Trophoblast cell (in vitro differentiated cells and primary cell): Measurements from ENCODE around the gene INKA1.
"Not testable (repeated sequence)": the region's sequence is repeated elsewhere in the genome, so short reads cannot be mapped to it uniquely, and the experiment has no call there.

ENCODE experiments used
- DNase-seq, 2 donors: peaks; one replicate each; pipeline ENCODE4 v3.0.0-alpha.2; 2016
- H2AFZ ChIP-seq: 2 replicates; pipeline ENCODE4 v1.6.1; 2013; ENCODE audit warnings: low read length, moderate library complexity, mild to moderate bottlenecking; ENCODE audit not compliant: insufficient read depth, poor library complexity
- H2AK5ac ChIP-seq: 2 replicates; pipeline ENCODE4 v1.6.1; 2013; ENCODE audit warnings: mild to moderate bottlenecking, low read length
- H2BK120ac ChIP-seq: 2 replicates; pipeline ENCODE4 v1.6.1; 2013; ENCODE audit warnings: low read length, mild to moderate bottlenecking, moderate library complexity; ENCODE audit not compliant: insufficient read depth, poor library complexity
- H2BK12ac ChIP-seq: 2 replicates; pipeline ENCODE4 v1.6.1; 2013; ENCODE audit warnings: mild to moderate bottlenecking, low read length, moderate library complexity
- H2BK5ac ChIP-seq: 2 replicates; pipeline ENCODE4 v1.6.1; 2013; ENCODE audit warnings: low read length, low read depth, moderate library complexity, mild to moderate bottlenecking; ENCODE audit not compliant: poor library complexity
- H3K14ac ChIP-seq: 2 replicates; pipeline ENCODE4 v1.6.1; 2013; ENCODE audit warnings: mild to moderate bottlenecking, low read length
- H3K18ac ChIP-seq: 2 replicates; pipeline ENCODE4 v1.6.1; 2013; ENCODE audit warnings: mild to moderate bottlenecking, low read length
- H3K23ac ChIP-seq: 2 replicates; pipeline ENCODE4 v1.6.1; 2013; ENCODE audit warnings: low read length
- H3K27ac ChIP-seq: 2 replicates; pipeline ENCODE4 v1.5.1; 2013; ENCODE audit warnings: low read depth, mild to moderate bottlenecking, inconsistent platforms, low read length, moderate library complexity
- H3K27me3 ChIP-seq: 2 replicates; pipeline ENCODE4 v1.6.1; 2013; ENCODE audit warnings: inconsistent platforms, mild to moderate bottlenecking, low read length, moderate library complexity; ENCODE audit not compliant: insufficient read depth
- H3K36me3 ChIP-seq, 2 experiments: 1 replicate in 1 of 2; 2 replicates in 1 of 2; pipeline ENCODE4 v1.6.1; 2013; ENCODE audit warnings: low read length in 2 of 2, mild to moderate bottlenecking in 2 of 2, moderate library complexity in 1 of 2; ENCODE audit not compliant: insufficient read depth in 2 of 2, control insufficient read depth in 1 of 2
- H3K4ac ChIP-seq: 2 replicates; pipeline ENCODE4 v1.6.1; 2013; ENCODE audit warnings: low read depth, mild to moderate bottlenecking, low read length, moderate library complexity
- H3K4me1 ChIP-seq, 2 experiments: 1 replicate in 1 of 2; 2 replicates in 1 of 2; pipeline ENCODE4 v1.6.1; 2013; ENCODE audit warnings: low read length in 2 of 2, mild to moderate bottlenecking in 2 of 2, moderate library complexity in 1 of 2; ENCODE audit not compliant: insufficient read depth in 2 of 2, control insufficient read depth in 1 of 2
- H3K4me2 ChIP-seq: 2 replicates; pipeline ENCODE4 v1.6.1; 2013; ENCODE audit warnings: inconsistent platforms, mild to moderate bottlenecking, low read length, moderate library complexity
- H3K4me3 ChIP-seq: 2 replicates; pipeline ENCODE4 v1.5.1; 2013; ENCODE audit warnings: mild to moderate bottlenecking, low read depth, low read length, inconsistent platforms
- H3K79me1 ChIP-seq: one replicate; pipeline ENCODE4 v1.6.1; 2013; ENCODE audit warnings: low read length
- H3K79me2 ChIP-seq: 2 replicates; pipeline ENCODE4 v1.6.1; 2013; ENCODE audit warnings: low read length, mild to moderate bottlenecking; ENCODE audit not compliant: control insufficient read depth, insufficient read depth, poor library complexity
- H3K9ac ChIP-seq: 2 replicates; pipeline ENCODE4 v1.6.1; 2013; ENCODE audit warnings: mild to moderate bottlenecking, low read length
- H3K9me3 ChIP-seq: 2 replicates; pipeline ENCODE4 v1.6.1; 2013; ENCODE audit warnings: low read depth, mild to moderate bottlenecking, control low read depth, inconsistent platforms, low read length; ENCODE audit not compliant: insufficient read depth
- H4K12ac ChIP-seq: 2 replicates; pipeline ENCODE4 v1.6.1; 2013; ENCODE audit warnings: low read depth, mild to moderate bottlenecking, low read length, moderate library complexity
- H4K8ac ChIP-seq: 2 replicates; pipeline ENCODE4 v1.6.1; 2013; ENCODE audit warnings: low read depth, mild to moderate bottlenecking, low read length, moderate library complexity
- H4K91ac ChIP-seq: one replicate; pipeline ENCODE4 v1.6.1; 2013; ENCODE audit warnings: low read depth, mild to moderate bottlenecking, low read length, moderate library complexity
- WGBS: extraction: QIAGEN DNeasy Blood & Tissue Kit; methylation state at CpG from one replicate; pipeline ENCODE4 v1.1.7; 2013; ENCODE audit warnings: missing lambda C conversion rate; ENCODE audit not compliant: insufficient read length, insufficient coverage; ENCODE audit errors: extremely low coverage; 5-methylcytosine and 5-hydroxymethylcytosine counted together

INKA1 gene

GRCh38 chr3:49781415-49782199, 21.5 kb upstream of the INKA1 start:
- Histone ChIP-seq H4K8ac (no peak overlapping the region), H3K14ac (no peak overlapping the region), H2AK5ac (no peak overlapping the region), H4K91ac (no peak overlapping the region), H2AFZ (no peak overlapping the region), H3K27me3 (no peaks in the 10 kb centered on the region), H3K18ac (no peak overlapping the region), H3K9ac (no peak overlapping the region), H2BK12ac (no peak overlapping the region), H3K79me2 (peaks cover 14% of the 10 kb centered on the region), H4K12ac (no peak overlapping the region), H3K79me1 (peaks cover 9% of the 10 kb centered on the region), H2BK120ac (no peak overlapping the region), H2BK5ac (no peak overlapping the region), H3K4ac (no peak overlapping the region), H3K36me3 (peaks cover 16 to 17% of the 10 kb centered on the region in 2 experiments), H3K4me1 (peaks cover 6 to 7% of the 10 kb centered on the region in 2 experiments), H3K4me3 (no peak overlapping the region), H3K23ac (no peak overlapping the region), H3K27ac (peak overlapping the region; percentile 41), H3K4me2 (no peak overlapping the region), H3K9me3 (no peaks in the 10 kb centered on the region)
- WGBS: no CpG with 5 or more reads among the region's 5 CpGs
- peak in 1 of 2 donors; percentile 38 for DNase-seq

- H4K8ac ChIP-seq, H3K9me3 ChIP-seq, H3K14ac ChIP-seq, H2AK5ac ChIP-seq, H3K27ac ChIP-seq, H2BK5ac ChIP-seq, DNase-seq, H2BK120ac ChIP-seq, H3K27me3 ChIP-seq, H3K4me2 ChIP-seq, H3K4me3 ChIP-seq, H4K91ac ChIP-seq, H3K9ac ChIP-seq, H2BK12ac ChIP-seq, H3K23ac ChIP-seq, H3K18ac ChIP-seq, H4K12ac ChIP-seq, H2AFZ ChIP-seq: not testable (repeated sequence)
- no CpG with 5 or more reads among the region's 9 CpGs for WGBS
- Histone ChIP-seq H3K79me2 (peaks cover 14% of the 10 kb centered on the region), H3K79me1 (peaks cover 12% of the 10 kb centered on the region), H3K4ac (peak overlapping the region; percentile 71), H3K36me3 (peaks cover 14% of the 10 kb centered on the region in 2 experiments), H3K4me1 (peaks cover 10 to 13% of the 10 kb centered on the region in 2 experiments)
These were observed 20.8 kb upstream of the INKA1 start for GRCh38 chr3:49782277-49782676.

GRCh38 chr3:49785565-49786356, 17.3 kb upstream of the INKA1 start:
- Histone ChIP-seq H3K23ac (no peak overlapping the region), H2BK12ac (no peak overlapping the region), H3K79me1 (peaks cover 8% of the 10 kb centered on the region), H3K4me1 (peaks cover 8 to 14% of the 10 kb centered on the region in 2 experiments), H3K27ac (peak overlapping the region; percentile 39), H4K8ac (peak overlapping the region; percentile 79), H3K4me3 (peak overlapping the region; percentile 87), H2BK5ac (peak overlapping the region; percentile 56), H3K18ac (peak overlapping the region; percentile 74), H3K36me3 (peaks cover 9 to 10% of the 10 kb centered on the region in 2 experiments), H3K79me2 (peaks cover 9% of the 10 kb centered on the region), H2BK120ac (peak overlapping the region; percentile 35), H4K91ac (peak overlapping the region; percentile 78), H2AK5ac (peak overlapping the region; percentile 82), H3K9me3 (peaks cover 3% of the 10 kb centered on the region), H3K4ac (peak overlapping the region; percentile 85), H3K9ac (peak overlapping the region; percentile 86), H3K27me3 (no peaks in the 10 kb centered on the region), H4K12ac (peak overlapping the region; percentile 56), H3K4me2 (peak overlapping the region; percentile 92), H2AFZ (peak overlapping the region; percentile 75), H3K14ac (peak overlapping the region; percentile 71)
- no CpG with 5 or more reads among the region's 50 CpGs for WGBS
- DNase-seq: peak; percentile 35 to 62

- Histone ChIP-seq H3K18ac (peak within 1 kb of the TSS; percentile 74), H4K91ac (peak within 1 kb of the TSS; percentile 78), H3K27me3 (no peaks in the 10 kb centered on the region), H2AFZ (peak within 1 kb of the TSS; percentile 75), H3K4ac (peak within 1 kb of the TSS; percentile 85), H3K9ac (peak within 1 kb of the TSS; percentile 86), H2AK5ac (peak within 1 kb of the TSS; percentile 82), H4K8ac (peak within 1 kb of the TSS; percentile 90), H3K79me1 (peaks cover 8% of the 10 kb centered on the region), H3K36me3 (peaks cover 9 to 10% of the 10 kb centered on the region in 2 experiments), H2BK5ac (peak within 1 kb of the TSS; percentile 56), H3K14ac (peak within 1 kb of the TSS; percentile 71), H2BK12ac (no peak within 1 kb of the TSS), H2BK120ac (peak within 1 kb of the TSS; percentile 35), H3K4me3 (peak within 1 kb of the TSS; percentile 87), H3K27ac (peak within 1 kb of the TSS; percentile 39), H3K4me2 (peak within 1 kb of the TSS; percentile 92), H3K23ac (no peak within 1 kb of the TSS), H3K9me3 (peaks cover 3% of the 10 kb centered on the region), H3K79me2 (peaks cover 9% of the 10 kb centered on the region), H3K4me1 (peaks cover 12 to 22% of the 10 kb centered on the region in 2 experiments), H4K12ac (peak within 1 kb of the TSS; percentile 89)
- no CpG with 5 or more reads among the region's 55 CpGs for WGBS
- peak; percentile 100 for DNase-seq
These were observed 16.5 kb upstream of the INKA1 start, which contains the start of gene IP6K1 for GRCh38 chr3:49786357-49787181. TSS of gene IP6K1 (minus strand) at chr3:49786542. CDS start at chr3:49748040, 38,502 bp downstream.
